Measurements from ENCODE around the gene GLMN.
"Not testable (repeated sequence)": the region's sequence is repeated elsewhere in the genome, so short reads cannot be mapped to it uniquely, and the experiment has no call there.

Gene GLMN

DNA sequence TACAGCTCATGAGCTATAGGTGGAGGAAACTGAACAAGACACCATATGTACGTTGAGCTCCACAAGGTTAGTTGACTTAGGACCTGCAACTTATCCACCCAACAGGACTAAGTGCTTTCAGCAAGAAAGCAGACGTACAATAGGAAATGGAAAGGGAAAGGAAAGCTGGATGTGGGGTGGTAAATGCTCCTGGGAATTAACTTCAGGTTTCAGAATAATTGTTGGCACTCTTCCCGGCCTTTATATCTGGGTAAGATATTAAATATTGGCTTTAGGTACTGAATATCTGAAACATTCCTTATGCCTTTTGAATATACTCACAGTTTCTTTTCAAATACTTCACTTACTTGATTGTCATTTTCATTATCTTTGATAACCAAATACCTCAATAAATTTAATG, 36.3 kb downstream of the GLMN start:
- no peak overlapping the region for H3K4me3 ChIP-seq
- H4K20me1 ChIP-seq, result no peaks in the 10 kb centered on the region
- 0 out of 2 replicates have a peak, but pooled peaks cover 4% of the 10 kb centered on the region for H3K4me1 ChIP-seq
- H3K9me3 ChIP-seq, result no peaks in the 10 kb centered on the region
- no peak overlapping the region for H3K9ac ChIP-seq
- H3K27me3 ChIP-seq, result no peaks in the 10 kb centered on the region
- no peak overlapping the region for H3K4me2 ChIP-seq
- H3K36me3 ChIP-seq, result peaks cover 64% of the 10 kb centered on the region
- TF ChIP-seq Cebpa-rat (IDR thresholded peaks at IDR 0.05), result no peak
- no peak overlapping the region for H3K27ac ChIP-seq

DNA sequence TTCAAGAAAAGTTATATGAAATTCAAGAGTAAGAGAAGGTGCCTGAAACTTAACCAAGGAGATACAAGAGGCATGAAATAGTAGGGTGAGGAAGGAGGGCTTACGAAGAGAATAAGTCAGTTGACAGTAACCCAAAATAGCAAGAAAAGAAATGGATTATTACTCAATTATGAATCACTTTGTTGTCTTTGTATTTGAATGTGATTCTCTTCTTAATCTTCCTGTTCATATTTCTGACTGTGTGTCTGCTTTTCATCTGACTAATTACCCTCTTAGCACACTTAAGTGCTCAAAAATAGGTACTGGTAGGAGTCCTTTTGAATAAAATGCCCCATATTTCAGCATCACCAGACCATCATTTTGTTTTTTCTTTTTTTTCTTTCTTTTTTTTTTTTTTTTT, 39.4 kb downstream of the GLMN start:
- Histone ChIP-seq H3K4me1 (0 out of 2 replicates have a peak, but pooled peaks cover 4% of the 10 kb centered on the region), H3K4me2 (no peak overlapping the region), H3K9me3 (peaks cover 15% of the 10 kb centered on the region), H3K9ac (no peak overlapping the region), H3K36me3 (peaks cover 69% of the 10 kb centered on the region), H3K4me3 (no peak overlapping the region), H3K27me3 (no peaks in the 10 kb centered on the region), H4K20me1 (no peaks in the 10 kb centered on the region), H3K27ac (no peak overlapping the region)
- no peak for TF ChIP-seq Cebpa-rat (IDR thresholded peaks at IDR 0.05)

DNA sequence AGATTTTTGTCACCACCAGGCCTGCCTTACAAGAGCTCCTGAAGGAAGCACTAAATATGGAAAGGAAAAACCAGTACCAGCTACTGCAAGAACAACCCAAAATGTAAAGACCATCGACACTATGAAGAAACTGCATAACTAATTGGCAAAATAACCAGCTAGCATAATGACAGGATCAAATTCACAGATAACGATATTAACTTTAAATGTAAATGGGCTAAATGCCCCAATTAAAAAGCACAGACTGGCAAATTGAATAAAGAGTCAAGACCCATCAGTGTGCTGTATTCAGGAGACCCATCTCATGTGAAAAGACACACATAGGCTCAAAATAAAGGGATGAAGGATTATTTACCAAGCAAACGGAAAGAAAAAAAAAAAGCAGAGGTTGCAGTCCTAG, 44.1 kb downstream of the GLMN start:
- H3K9me3 ChIP-seq, result peaks cover 18% of the 10 kb centered on the region
- not testable (repeated sequence) for H4K20me1 ChIP-seq, H3K27me3 ChIP-seq, H3K27ac ChIP-seq, H3K4me1 ChIP-seq, H3K9ac ChIP-seq, H3K4me3 ChIP-seq, H3K4me2 ChIP-seq
- H3K36me3 ChIP-seq, result peaks cover 62% of the 10 kb centered on the region

DNA sequence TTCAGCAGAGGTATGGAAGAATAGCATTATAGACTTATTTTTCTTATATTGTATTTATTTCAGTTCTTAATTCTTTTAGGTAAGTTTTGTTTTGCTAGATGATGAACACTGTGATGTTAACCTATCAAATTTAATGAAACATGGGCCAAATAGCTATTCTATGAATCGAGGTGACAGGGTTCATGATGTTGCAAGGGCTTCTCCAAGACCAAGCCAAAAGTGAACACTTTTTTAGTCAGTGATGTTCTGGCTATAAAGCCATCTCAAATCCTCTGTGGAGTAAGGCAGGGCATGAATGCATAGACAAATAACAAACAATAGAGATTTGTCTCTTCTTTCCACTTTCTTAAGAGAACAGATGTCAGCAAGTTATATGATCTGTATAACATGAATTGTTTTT, 54.4 kb downstream of the GLMN start:
- H3K9me3 ChIP-seq, result no peaks in the 10 kb centered on the region
- no peak overlapping the region for H3K4me2 ChIP-seq
- peaks cover 10% of the 10 kb centered on the region for H3K36me3 ChIP-seq
- H3K27ac ChIP-seq, result no peak overlapping the region
- TF ChIP-seq Cebpa-rat (IDR thresholded peaks at IDR 0.05), result no peak
- no peak overlapping the region for H3K4me3 ChIP-seq
- H3K9ac ChIP-seq, result no peak overlapping the region
- no peaks in the 10 kb centered on the region for H3K4me1 ChIP-seq
- H4K20me1 ChIP-seq, result no peaks in the 10 kb centered on the region
- H3K27me3 ChIP-seq, result no peaks in the 10 kb centered on the region

DNA sequence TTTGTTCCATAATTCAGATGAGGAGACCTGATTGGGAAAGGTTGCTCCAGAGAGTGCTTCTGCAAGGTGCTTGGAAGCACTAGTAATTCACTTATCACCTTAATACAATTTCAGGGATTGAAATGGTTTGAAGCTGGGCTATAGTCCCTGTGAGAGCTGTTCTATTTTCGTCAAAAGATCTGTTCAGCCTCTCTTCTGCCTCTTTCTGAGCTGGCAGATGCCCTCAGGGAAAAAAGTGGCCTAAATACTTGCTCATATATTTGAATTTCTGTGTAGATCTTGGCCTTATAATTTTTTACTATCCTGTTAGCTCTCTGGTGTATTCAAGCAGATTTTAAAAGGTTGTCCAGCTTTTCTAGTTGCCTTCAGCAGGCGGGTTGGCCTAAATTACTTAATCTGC, 58.8 kb downstream of the GLMN start:
- no peaks in the 10 kb centered on the region for H3K9me3 ChIP-seq
- H3K4me2 ChIP-seq, result no peak overlapping the region
- no peaks in the 10 kb centered on the region for H3K4me1 ChIP-seq
- no peak for TF ChIP-seq Cebpa-rat (IDR thresholded peaks at IDR 0.05)
- no peaks in the 10 kb centered on the region for H4K20me1 ChIP-seq
- no peak overlapping the region for H3K9ac ChIP-seq
- no peaks in the 10 kb centered on the region for H3K27me3 ChIP-seq
- H3K4me3 ChIP-seq, result no peak overlapping the region
- H3K36me3 ChIP-seq, result no peaks in the 10 kb centered on the region
- no peak overlapping the region for H3K27ac ChIP-seq

DNA sequence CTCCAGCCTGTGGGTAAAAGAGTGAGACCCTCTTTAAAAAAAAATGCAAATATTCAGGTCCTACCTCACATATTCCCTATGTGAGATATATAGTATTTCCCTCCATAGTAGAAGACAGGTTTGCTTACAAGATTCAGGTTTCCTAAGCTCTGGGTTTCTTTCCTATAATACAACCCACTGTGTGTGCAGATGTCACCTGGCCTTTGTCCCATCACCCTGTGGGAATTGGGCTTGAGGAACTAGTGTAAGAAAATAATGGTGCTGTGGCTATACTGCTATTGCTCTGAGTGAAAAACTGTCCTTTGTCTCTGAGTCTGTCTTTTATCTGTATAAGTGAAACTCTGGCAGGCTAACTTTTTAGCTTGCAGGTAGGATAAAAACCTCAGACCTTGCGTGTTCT, 68.1 kb downstream of the GLMN start:
- no peaks in the 10 kb centered on the region for H3K36me3 ChIP-seq
- H3K4me3 ChIP-seq, result no peak overlapping the region
- no peak overlapping the region for H3K9ac ChIP-seq
- no peak overlapping the region for H3K27ac ChIP-seq
- no peaks in the 10 kb centered on the region for H4K20me1 ChIP-seq
- TF ChIP-seq Cebpa-rat (IDR thresholded peaks at IDR 0.05), result no peak
- no peaks in the 10 kb centered on the region for H3K9me3 ChIP-seq
- no peak overlapping the region for H3K4me2 ChIP-seq
- H3K27me3 ChIP-seq, result no peaks in the 10 kb centered on the region
- H3K4me1 ChIP-seq, result no peaks in the 10 kb centered on the region

DNA sequence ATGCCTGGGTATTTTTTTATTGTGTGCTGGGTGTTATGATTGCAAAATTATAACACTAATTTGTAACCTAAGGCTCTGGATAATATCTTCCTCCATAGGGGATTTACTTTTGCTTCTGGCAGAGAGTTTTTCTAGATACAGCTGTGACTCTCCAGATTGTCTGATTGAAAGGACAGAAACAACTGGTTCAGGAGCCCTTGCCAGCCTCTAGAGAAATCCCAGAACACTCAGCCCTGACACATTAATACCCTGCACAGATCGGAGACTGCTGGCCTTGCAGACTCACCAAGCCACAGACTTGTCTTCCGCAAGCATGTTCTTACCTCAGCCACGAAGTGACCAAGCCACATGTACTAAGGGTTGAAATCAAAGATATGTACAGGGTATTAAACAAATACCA, 70.4 kb downstream of the GLMN start:
- Histone ChIP-seq H4K20me1 (no peaks in the 10 kb centered on the region), H3K4me2 (no peak overlapping the region), H3K9me3 (no peaks in the 10 kb centered on the region), H3K27ac (no peak overlapping the region), H3K9ac (no peak overlapping the region), H3K27me3 (no peaks in the 10 kb centered on the region), H3K4me1 (no peaks in the 10 kb centered on the region), H3K36me3 (no peaks in the 10 kb centered on the region), H3K4me3 (no peak overlapping the region)
- TF ChIP-seq Cebpa-rat (IDR thresholded peaks at IDR 0.05), result no peak

DNA sequence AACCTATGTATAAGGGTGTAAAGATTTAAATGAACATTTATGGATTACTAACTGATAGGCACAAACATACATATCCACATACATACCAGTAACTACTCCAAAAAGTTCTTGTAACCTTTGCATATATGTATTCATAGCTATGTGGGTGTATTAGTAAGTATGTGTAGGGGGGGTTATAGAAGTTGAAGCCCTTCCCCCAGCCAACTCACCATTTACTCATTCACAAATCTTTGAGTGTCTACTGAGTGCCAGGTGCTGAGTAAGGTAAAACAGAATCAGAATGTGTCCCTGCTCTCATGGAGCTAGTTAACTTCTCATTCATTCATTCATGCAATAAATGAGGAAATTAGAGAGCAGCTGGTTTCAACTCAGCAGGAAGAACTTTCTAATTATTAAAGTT, 79.8 kb downstream of the GLMN start:
- no peaks in the 10 kb centered on the region for H3K9me3 ChIP-seq
- H3K4me2 ChIP-seq, result no peak overlapping the region
- no peaks in the 10 kb centered on the region for H3K36me3 ChIP-seq
- no peak overlapping the region for H3K9ac ChIP-seq
- H3K27ac ChIP-seq, result no peak overlapping the region
- no peak for TF ChIP-seq Cebpa-rat (IDR thresholded peaks at IDR 0.05)
- H3K4me3 ChIP-seq, result no peak overlapping the region
- H4K20me1 ChIP-seq, result no peaks in the 10 kb centered on the region
- no peaks in the 10 kb centered on the region for H3K4me1 ChIP-seq
- H3K27me3 ChIP-seq, result no peaks in the 10 kb centered on the region

DNA sequence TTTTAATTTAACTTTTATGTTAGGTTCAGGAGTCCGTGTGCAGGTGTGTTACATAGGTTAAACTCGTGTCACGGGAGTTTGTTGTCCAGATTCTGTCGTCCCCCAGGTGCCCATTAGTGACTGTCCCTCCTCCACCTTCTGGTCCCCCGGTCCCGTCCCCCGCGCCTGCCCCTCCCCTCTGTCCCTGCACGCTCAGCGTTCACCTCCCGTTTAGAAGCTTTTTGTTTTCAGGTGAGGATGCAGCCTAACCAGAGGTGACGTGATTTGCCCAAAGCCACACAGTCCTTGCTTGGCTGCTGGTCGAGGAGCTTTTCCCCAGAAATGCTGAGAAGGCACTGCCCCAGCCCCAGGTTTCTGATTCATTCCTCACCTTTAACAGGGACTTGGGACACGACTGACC, 80.2 kb downstream of the GLMN start:
- Histone ChIP-seq H3K4me3 (no peak overlapping the region), H4K20me1 (no peaks in the 10 kb centered on the region), H3K36me3 (no peaks in the 10 kb centered on the region), H3K4me1 (no peaks in the 10 kb centered on the region), H3K27me3 (no peaks in the 10 kb centered on the region), H3K9me3 (no peaks in the 10 kb centered on the region), H3K27ac (no peak overlapping the region), H3K4me2 (no peak overlapping the region), H3K9ac (no peak overlapping the region)
- TF ChIP-seq Cebpa-rat (IDR thresholded peaks at IDR 0.05), result no peak

DNA sequence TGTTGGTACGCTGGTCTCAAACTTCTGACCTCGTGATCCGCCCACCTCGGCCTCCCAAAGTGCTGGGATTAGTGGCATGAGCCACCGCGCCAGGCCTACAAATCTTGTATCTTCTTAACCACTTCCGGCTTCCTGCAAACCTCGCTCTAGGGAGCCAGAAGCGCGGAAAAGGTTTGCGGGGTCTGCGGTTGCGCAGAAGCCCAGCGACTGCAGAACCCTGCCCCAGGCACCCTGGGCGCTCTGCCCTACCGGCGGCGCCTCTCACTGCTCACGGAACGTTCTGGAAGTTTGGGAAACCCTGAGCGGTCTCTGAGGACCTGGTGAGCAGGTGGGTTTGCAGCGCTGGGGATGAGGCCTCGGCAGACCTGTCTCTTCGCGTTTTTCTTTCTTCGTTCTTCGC, 81.1 kb downstream of the GLMN start, which contains the start of gene C1orf146:
Gene C1orf146, plus strand, starts transcription at position 195 of the 400 bp plus-strand sequence. CDS start 13,506 bp downstream, outside the sequence.
- Histone ChIP-seq H3K4me3 (no peak within 1 kb of the TSS), H3K27ac (no peak within 1 kb of the TSS), H3K9ac (no peak within 1 kb of the TSS), H3K36me3 (no peaks in the 10 kb centered on the region), H3K9me3 (no peaks in the 10 kb centered on the region), H3K4me2 (no peak within 1 kb of the TSS), H3K4me1 (no peaks in the 10 kb centered on the region), H4K20me1 (no peaks in the 10 kb centered on the region), H3K27me3 (no peaks in the 10 kb centered on the region)
- no peak for TF ChIP-seq Cebpa-rat (IDR thresholded peaks at IDR 0.05)

DNA sequence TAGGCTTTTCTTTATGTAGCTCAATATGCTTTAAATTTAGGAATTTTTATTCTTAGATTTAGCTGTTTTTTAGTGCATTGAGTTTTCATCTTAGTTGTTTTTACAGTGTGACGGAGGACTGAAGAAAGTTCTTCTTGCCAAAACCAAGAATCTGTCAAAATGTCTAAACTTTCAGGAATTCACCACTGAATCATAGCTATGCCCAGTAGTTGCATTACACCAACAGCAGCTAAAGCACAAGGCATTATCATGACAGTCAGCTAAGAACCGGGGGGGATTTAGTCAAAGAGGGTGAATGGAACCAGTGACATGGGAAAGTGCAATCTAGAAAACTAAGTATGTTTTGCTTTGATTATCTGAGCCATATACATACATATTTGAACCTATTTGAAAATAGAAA, 87.6 kb downstream of the GLMN start:
- H3K9me3 ChIP-seq, result peaks cover 4% of the 10 kb centered on the region
- H3K27ac ChIP-seq, result no peak overlapping the region
- H3K4me3 ChIP-seq, result no peak overlapping the region
- no peaks in the 10 kb centered on the region for H3K27me3 ChIP-seq
- TF ChIP-seq Cebpa-rat (IDR thresholded peaks at IDR 0.05), result no peak
- H4K20me1 ChIP-seq, result no peaks in the 10 kb centered on the region
- no peak overlapping the region for H3K9ac ChIP-seq
- H3K36me3 ChIP-seq, result no peaks in the 10 kb centered on the region
- H3K4me2 ChIP-seq, result no peak overlapping the region
- no peaks in the 10 kb centered on the region for H3K4me1 ChIP-seq

Measured in BLaER1 (cell line).